GM06990 (cell line): ENCODE data around the gene ZNF143.

Experiments
- DNase-seq: peaks from one replicate; pipeline ENCODE4 v3.0.0-alpha.2; 2011; ENCODE audit not compliant: insufficient read length; ENCODE audit errors: extremely low read depth
- H3K27me3 ChIP-seq: replicated peaks from 2 replicates; pipeline ENCODE4 v1.6.0; 2011; ENCODE audit warnings: low read length; ENCODE audit not compliant: control insufficient read depth, insufficient read depth
- H3K36me3 ChIP-seq: 2 replicates; pipeline ENCODE4 v1.5.1; 2011; ENCODE audit warnings: low read length; ENCODE audit not compliant: control insufficient read depth, insufficient read depth
- H3K4me3 ChIP-seq: replicated peaks from 2 replicates; pipeline ENCODE4 v1.5.1; 2011; ENCODE audit warnings: low read depth, mild to moderate bottlenecking, control low read depth, low read length
- TF ChIP-seq, protein P1 (sequence below): IDR thresholded peaks from 2 replicates; pipeline ENCODE4 v1.5.1; 2011; ENCODE audit warnings: low read length, control low read depth, mild to moderate bottlenecking, inconsistent platforms; ENCODE audit not compliant: insufficient read depth, poor library complexity, severe bottlenecking

ZNF143 gene

DNA sequence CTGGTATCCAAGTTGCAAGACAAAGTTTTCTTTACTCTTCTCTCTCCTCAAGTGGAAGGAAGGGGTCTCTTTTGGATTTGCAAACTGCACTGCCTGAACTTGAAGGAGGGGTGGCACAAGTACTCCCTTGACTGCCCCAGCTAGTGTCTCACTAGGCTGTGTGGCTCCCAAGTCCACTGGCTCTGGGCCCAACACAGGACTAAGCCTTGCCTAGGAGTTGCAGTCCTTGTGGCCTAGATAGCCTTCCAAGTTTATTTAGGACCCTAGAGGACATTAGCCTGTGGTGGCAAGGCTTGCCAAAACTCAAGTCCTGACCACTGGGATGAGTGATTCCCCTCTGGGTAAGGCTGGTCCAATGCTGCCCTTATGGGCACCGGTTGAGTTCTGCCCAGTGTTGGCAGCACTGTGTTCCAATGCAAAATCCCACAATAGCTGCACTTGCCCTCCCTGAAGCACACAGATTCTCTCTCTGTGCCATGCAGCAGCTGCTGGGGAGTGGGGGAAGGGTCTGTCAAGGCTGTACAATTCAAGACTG lies 102.5 kb downstream of the ZNF143 start:
- TF ChIP-seq, protein P1, sequence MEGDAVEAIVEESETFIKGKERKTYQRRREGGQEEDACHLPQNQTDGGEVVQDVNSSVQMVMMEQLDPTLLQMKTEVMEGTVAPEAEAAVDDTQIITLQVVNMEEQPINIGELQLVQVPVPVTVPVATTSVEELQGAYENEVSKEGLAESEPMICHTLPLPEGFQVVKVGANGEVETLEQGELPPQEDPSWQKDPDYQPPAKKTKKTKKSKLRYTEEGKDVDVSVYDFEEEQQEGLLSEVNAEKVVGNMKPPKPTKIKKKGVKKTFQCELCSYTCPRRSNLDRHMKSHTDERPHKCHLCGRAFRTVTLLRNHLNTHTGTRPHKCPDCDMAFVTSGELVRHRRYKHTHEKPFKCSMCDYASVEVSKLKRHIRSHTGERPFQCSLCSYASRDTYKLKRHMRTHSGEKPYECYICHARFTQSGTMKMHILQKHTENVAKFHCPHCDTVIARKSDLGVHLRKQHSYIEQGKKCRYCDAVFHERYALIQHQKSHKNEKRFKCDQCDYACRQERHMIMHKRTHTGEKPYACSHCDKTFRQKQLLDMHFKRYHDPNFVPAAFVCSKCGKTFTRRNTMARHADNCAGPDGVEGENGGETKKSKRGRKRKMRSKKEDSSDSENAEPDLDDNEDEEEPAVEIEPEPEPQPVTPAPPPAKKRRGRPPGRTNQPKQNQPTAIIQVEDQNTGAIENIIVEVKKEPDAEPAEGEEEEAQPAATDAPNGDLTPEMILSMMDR, result no peak
- DNase-seq, result no peak
- Histone ChIP-seq H3K27me3 (no peaks in the 10 kb centered on the region), H3K36me3 (no peaks in the 10 kb centered on the region), H3K4me3 (no peak overlapping the region)

DNA sequence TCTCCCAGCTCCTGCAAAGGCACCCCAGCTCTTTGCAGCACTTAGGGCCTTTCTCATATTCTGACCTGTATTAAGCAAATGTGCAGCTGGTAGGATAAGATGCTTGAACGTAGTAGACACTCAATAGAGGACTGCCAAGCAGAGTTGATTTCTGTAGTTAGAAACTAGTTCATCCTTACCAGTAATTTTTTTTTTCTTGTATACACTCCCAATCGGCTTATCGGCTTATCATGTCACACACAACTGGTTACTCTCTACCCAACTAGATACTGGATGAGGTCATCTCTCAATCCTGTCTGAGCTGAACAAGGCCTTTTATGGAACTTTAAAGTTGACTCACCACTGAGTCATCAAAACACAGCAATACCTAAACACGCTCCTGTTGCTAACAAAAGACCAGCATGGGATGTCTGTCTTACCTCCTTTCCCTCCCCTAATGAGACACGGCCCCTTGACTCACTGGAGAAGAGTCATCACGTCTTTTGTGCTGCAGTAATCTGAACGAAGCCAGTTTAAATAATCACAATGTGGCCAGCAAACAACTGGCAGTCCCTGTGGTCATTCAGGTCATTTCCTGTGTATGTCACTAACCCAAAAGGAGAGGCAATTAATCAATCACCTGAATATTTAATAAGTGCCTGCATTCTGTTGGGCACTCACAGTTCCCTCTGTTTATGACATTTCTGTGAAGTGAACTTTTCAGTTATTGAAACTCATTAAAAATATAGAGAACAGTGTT lies 105.2 kb downstream of the ZNF143 start:
- TF ChIP-seq, protein P1, result no peak
- DNase-seq, result peak; percentile 65
- no peaks in the 10 kb centered on the region for H3K27me3 ChIP-seq
- H3K4me3 ChIP-seq, result no peak overlapping the region
- no peaks in the 10 kb centered on the region for H3K36me3 ChIP-seq

DNA sequence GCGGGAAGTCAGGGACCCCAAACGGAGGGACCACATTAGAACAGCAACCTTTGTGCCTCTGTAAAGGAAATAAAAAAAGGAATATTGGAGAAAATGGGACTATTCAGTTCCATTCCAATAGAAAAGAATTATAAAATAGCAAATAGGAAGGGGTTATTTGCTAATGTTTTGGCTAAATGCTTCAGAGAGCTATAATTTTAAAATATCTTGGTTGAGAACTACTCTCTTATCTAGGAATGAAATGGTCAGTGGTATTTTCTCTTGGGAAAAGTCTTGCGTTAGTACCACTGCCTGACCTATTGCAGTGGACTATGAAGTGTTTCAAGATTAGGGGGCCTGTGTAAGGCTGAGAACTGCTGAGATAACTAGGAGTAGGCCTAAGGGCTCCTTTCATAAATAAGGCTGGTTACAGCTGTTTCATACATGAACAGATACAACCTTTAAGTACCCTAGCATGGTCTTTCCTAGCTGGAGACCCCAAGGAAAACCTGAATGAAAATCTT lies 105.8 kb downstream of the ZNF143 start:
- no peak for DNase-seq
- TF ChIP-seq, protein P1, result no peak
- Histone ChIP-seq H3K4me3 (no peak overlapping the region), H3K27me3 (no peaks in the 10 kb centered on the region), H3K36me3 (no peaks in the 10 kb centered on the region)

DNA sequence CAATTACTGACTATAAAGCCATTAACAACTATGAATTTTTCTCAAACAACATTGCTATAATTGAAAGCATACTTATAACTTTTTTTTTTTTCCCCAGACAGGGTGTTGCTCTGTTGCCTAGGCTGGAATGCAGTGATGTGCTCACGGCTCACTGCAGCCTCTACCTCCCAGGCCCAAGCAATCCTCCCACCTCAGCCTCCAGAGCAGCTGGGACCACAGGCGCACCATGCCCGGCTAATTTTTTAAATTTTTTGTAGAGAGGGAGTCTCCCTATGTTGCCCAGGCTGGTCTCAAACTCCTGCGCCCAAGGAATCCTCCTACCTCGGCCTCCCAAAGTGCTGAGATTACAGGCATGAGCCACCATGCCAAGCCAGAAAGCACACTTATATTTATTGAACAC lies 106.6 kb downstream of the ZNF143 start:
- no peak overlapping the region for H3K4me3 ChIP-seq
- no peaks in the 10 kb centered on the region for H3K27me3 ChIP-seq
- DNase-seq, result no peak
- TF ChIP-seq, protein P1, result no peak
- H3K36me3 ChIP-seq, result no peaks in the 10 kb centered on the region

DNA sequence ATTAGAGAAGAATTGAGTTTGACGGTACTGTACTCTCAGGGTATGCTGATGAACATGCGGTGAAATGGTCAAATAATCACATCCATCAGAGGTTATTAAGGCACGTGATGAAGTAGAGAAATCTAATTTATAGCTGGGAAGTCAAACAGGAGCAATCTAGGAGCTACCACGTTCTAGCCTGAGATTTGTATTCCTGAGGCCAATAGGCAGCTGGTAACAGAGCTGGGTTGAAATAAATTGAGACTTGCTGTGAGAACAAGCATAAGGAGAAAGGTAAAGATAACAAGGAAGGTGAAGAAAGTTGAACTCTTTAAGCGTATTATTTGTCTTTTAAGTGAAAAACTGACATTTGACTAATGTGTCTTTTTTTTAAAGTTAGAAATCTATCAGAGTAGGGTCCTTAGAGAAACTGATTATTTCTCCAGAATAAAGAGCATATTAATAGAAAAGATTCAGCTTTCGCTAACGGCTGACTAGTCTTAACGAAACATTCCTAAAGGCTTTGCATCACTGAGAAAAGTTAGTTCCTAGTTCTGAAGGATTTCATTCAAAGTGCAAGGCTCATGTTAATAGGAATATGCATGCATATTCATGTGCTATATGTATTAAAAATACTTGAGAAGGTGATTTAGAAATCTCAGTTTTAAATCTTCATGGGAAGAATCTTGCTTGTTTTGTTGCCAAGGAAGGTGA lies 107.5 kb downstream of the ZNF143 start:
- no peak for DNase-seq
- Histone ChIP-seq H3K36me3 (no peaks in the 10 kb centered on the region), H3K4me3 (no peak overlapping the region), H3K27me3 (no peaks in the 10 kb centered on the region)
- TF ChIP-seq, protein P1, result no peak
